IMR-90 (cell line): ENCODE data around the gene NR4A1. TPM values are rescaled to one million over a fixed set of nuclear protein-coding genes. Genes with fewer than 3 reads are reported as not detected.

Experiments used
- ATAC-seq: fragments of 200-7000 bp; cut with Tn5 transposase; 2 replicates; pipeline ENCODE4 v1.9.1; 2020; ENCODE audit warnings: low read depth, mild to moderate bottlenecking, moderate library complexity
- BruUV-seq: library from RNA; stranded (reverse); fragments of 400-500 nt; replicated peaks from 2 replicates; lab custom pipeline; 2021; lab: Mats Ljungman, UMichigan
- CTCF ChIA-PET: fragments of 300-600 bp; formaldehyde crosslinking; extraction: SDS; loops from one replicate; lab custom pipeline; 2021; ENCODE audit warnings: antibody characterized with exemption; lab: Yijun Ruan, JAX
- POLR2A ChIA-PET: fragments of 300-600 bp; sonication (Branson Sonifier 250); formaldehyde crosslinking; loops from one replicate; lab custom pipeline; 2022; ENCODE audit warnings: antibody characterized with exemption; ENCODE audit not compliant: unreplicated experiment; lab: Charles Lee
- DNase-seq: peaks from one replicate; pipeline ENCODE4 v3.0.0; 2013
- H2AFZ ChIP-seq: replicated peaks from 2 replicates; pipeline ENCODE3; 2013; ENCODE audit warnings: low read length, mild to moderate bottlenecking; ENCODE audit not compliant: poor library complexity
- H2AK5ac ChIP-seq: 2 replicates; pipeline ENCODE4 v1.6.1; 2013; ENCODE audit warnings: low read depth, low read length, inconsistent platforms
- H2AK9ac ChIP-seq: replicated peaks from 2 replicates; pipeline ENCODE3; 2013; ENCODE audit warnings: mild to moderate bottlenecking, low read depth, low read length, moderate library complexity; ENCODE audit not compliant: poor library complexity
- H2BK120ac ChIP-seq: 2 replicates; pipeline ENCODE4 v1.6.1; 2013; ENCODE audit warnings: low read depth, low read length, inconsistent platforms
- H2BK15ac ChIP-seq: 3 replicates; pipeline ENCODE4 v1.6.1; 2013; ENCODE audit warnings: low read depth, low read length, inconsistent platforms
- H2BK20ac ChIP-seq: 2 replicates; pipeline ENCODE4 v1.6.1; 2013; ENCODE audit warnings: low read depth, mild to moderate bottlenecking, inconsistent platforms, low read length, moderate library complexity
- H2BK5ac ChIP-seq: 2 replicates; pipeline ENCODE4 v1.6.1; 2013; ENCODE audit warnings: mild to moderate bottlenecking, low read depth, low read length, inconsistent platforms; ENCODE audit not compliant: poor library complexity, severe bottlenecking
- H3K14ac ChIP-seq: replicated peaks from 2 replicates; pipeline ENCODE4 v1.6.1; 2013; ENCODE audit warnings: low read depth, low read length, inconsistent platforms
- H3K18ac ChIP-seq: 2 replicates; pipeline ENCODE4 v1.6.1; 2013; ENCODE audit warnings: low read depth, low read length, control low read depth
- H3K23ac ChIP-seq: 2 replicates; pipeline ENCODE4 v1.6.1; 2013; ENCODE audit warnings: low read depth, low read length, inconsistent platforms
- H3K27ac ChIP-seq: 2 replicates; pipeline ENCODE4 v1.5.1; 2013; ENCODE audit warnings: mild to moderate bottlenecking, control low read depth, low read length; ENCODE audit not compliant: insufficient read depth
- H3K27me3 ChIP-seq: 2 replicates; pipeline ENCODE4 v1.6.1; 2013; ENCODE audit warnings: low read length; ENCODE audit not compliant: control insufficient read depth, insufficient read depth
- H3K36me3 ChIP-seq: 2 replicates; pipeline ENCODE4 v1.6.1; 2013; ENCODE audit warnings: low read length, mixed read lengths; ENCODE audit not compliant: control insufficient read depth, insufficient read depth
- H3K4ac ChIP-seq: 2 replicates; pipeline ENCODE4 v1.6.1; 2013; ENCODE audit warnings: low read depth, low read length, inconsistent platforms
- H3K4me1 ChIP-seq: 2 replicates; pipeline ENCODE4 v1.6.1; 2013; ENCODE audit warnings: low read length, mixed read lengths; ENCODE audit not compliant: control insufficient read depth, insufficient read depth
- H3K4me2 ChIP-seq: 2 replicates; pipeline ENCODE4 v1.6.1; 2013; ENCODE audit warnings: low read depth, mild to moderate bottlenecking, control low read depth, low read length, moderate library complexity
- H3K4me3 ChIP-seq: 2 replicates; pipeline ENCODE4 v1.5.1; 2013; ENCODE audit warnings: low read depth, mild to moderate bottlenecking, control low read depth, low read length, moderate library complexity; ENCODE audit not compliant: insufficient read depth
- H3K56ac ChIP-seq: 2 replicates; pipeline ENCODE4 v1.6.1; 2013; ENCODE audit warnings: low read length, inconsistent platforms; ENCODE audit not compliant: insufficient read depth; ENCODE audit errors: extremely low read depth
- H3K79me1 ChIP-seq, 2 experiments: 2 replicates each; pipeline ENCODE4 v1.6.1; 2013; ENCODE audit warnings: low read length in 2 of 2, inconsistent platforms in 1 of 2, low read depth in 1 of 2
- H3K9ac ChIP-seq: 2 replicates; pipeline ENCODE4 v1.6.1; 2013; ENCODE audit warnings: low read depth, low read length, control low read depth
- H3K9me1 ChIP-seq: 2 replicates; pipeline ENCODE4 v1.6.1; 2013; ENCODE audit warnings: low read length, inconsistent platforms; ENCODE audit not compliant: insufficient read depth
- H3K9me3 ChIP-seq: 2 replicates; pipeline ENCODE4 v1.6.1; 2013; ENCODE audit warnings: low read length; ENCODE audit not compliant: control insufficient read depth, insufficient read depth
- H4K20me1 ChIP-seq: 2 replicates; pipeline ENCODE4 v1.6.1; 2013; ENCODE audit warnings: low read length, inconsistent platforms; ENCODE audit not compliant: insufficient read depth
- H4K5ac ChIP-seq: 2 replicates; pipeline ENCODE4 v1.6.1; 2013; ENCODE audit warnings: mild to moderate bottlenecking, low read depth, low read length, control low read depth
- H4K8ac ChIP-seq, 2 experiments: 2 replicates each; pipeline ENCODE4 v1.6.1; 2013; ENCODE audit warnings: low read depth in 2 of 2, low read length in 2 of 2, control low read depth in 1 of 2, inconsistent platforms in 1 of 2
- H4K91ac ChIP-seq: 2 replicates; pipeline ENCODE4 v1.6.1; 2013; ENCODE audit warnings: low read depth, low read length, inconsistent platforms; ENCODE audit not compliant: insufficient read depth
- BHLHE40 ChIP-seq: fragments of 150-350 bp; IDR thresholded peaks from 2 replicates; pipeline ENCODE4 v1.6.1; 2016; ENCODE audit warnings: mild to moderate bottlenecking, low read depth, low read length
- MAFK ChIP-seq: IDR thresholded peaks from 2 replicates; pipeline ENCODE4 v1.6.1; 2012; ENCODE audit warnings: low read depth, low read length, improper control_type of control experiment
- NFE2L2 ChIP-seq: fragments of 150-350 bp; IDR thresholded peaks from 2 replicates; pipeline ENCODE4 v1.6.1; 2016; ENCODE audit warnings: low read depth, mild to moderate bottlenecking, low read length
- POLR2A ChIP-seq: IDR thresholded peaks from 2 replicates; pipeline ENCODE4 v1.6.1; 2012; ENCODE audit warnings: mild to moderate bottlenecking, low read depth, low read length
- RAD21 ChIP-seq: IDR thresholded peaks from 2 replicates; pipeline ENCODE4 v1.6.1; 2012; ENCODE audit warnings: low read length, improper control_type of control experiment
- RCOR1 ChIP-seq: IDR thresholded peaks from 2 replicates; pipeline ENCODE4 v1.6.1; 2012; ENCODE audit warnings: mild to moderate bottlenecking, low read length, improper control_type of control experiment; ENCODE audit not compliant: insufficient replicate concordance
- RFX5 ChIP-seq: IDR thresholded peaks from 2 replicates; pipeline ENCODE4 v1.8.0; 2012; ENCODE audit warnings: low read depth, mild to moderate bottlenecking, low read length, moderate library complexity
- SMC3 ChIP-seq: fragments of 150-350 bp; IDR thresholded peaks from 2 replicates; pipeline ENCODE4 v1.6.1; 2016; ENCODE audit warnings: low read depth, mild to moderate bottlenecking, antibody characterized with exemption, low read length, moderate library complexity
- WGBS, 2 experiments: methylation state at CpG; one replicate each; pipeline versions ENCODE4 v1.1.5 to v1.1.7; 2013; ENCODE audit warnings: missing lambda C conversion rate in 2 of 2; ENCODE audit not compliant: insufficient read length in 1 of 2; ENCODE audit errors: extremely low coverage in 2 of 2; 5-methylcytosine and 5-hydroxymethylcytosine counted together
- dilution Hi-C: fragments of 300-500 bp; cut with HindIII; formaldehyde crosslinking; loops from one replicate; pipeline ENCODE4 v1.14.3; 2018; ENCODE audit warnings: low sequenced_read_pairs; ENCODE audit not compliant: unreplicated experiment
- in situ Hi-C: fragments of 300-500 bp; cut with MboI; formaldehyde crosslinking; loops from 3 replicates; pipeline ENCODE4 v1.14.3; 2019; ENCODE audit warnings: low sequenced_read_pairs, inconsistent platforms, mixed read lengths
- intact Hi-C: fragments of 100-400 bp; cut with micrococcal nuclease; formaldehyde crosslinking; loops from 2 replicates; pipeline ENCODE4 v1.10.0; 2022
- polyA plus RNA-seq, 3 experiments: library from polyadenylated mRNA; depleted of rRNA; stranded (reverse); fragments of >200 nt; gene quantifications; 2 replicates each; pipeline ENCODE4 v1.2.3, GENCODE V29; 2012; ENCODE audit warnings: low replicate concordance in 1 of 3
- total RNA-seq: library from RNA; depleted of rRNA; stranded (reverse); fragments of >200 nt; gene quantifications from 2 replicates; pipeline ENCODE4 v1.2.3, GENCODE V29; 2012
- TF ChIP-seq, protein P1 (sequence below): fragments of 150-350 bp; IDR thresholded peaks from 2 replicates; pipeline ENCODE4 v1.6.1; 2017; ENCODE audit warnings: mild to moderate bottlenecking, antibody characterized with exemption, low read length, low read depth
- TF ChIP-seq, protein P2 (sequence below): fragments of 150-350 bp; IDR thresholded peaks from 2 replicates; pipeline ENCODE4 v1.6.1; 2016; ENCODE audit warnings: low read depth, mild to moderate bottlenecking, low read length, moderate library complexity, borderline replicate concordance
- TF ChIP-seq, protein P3 (sequence below): conservative IDR thresholded peaks from 2 replicates; pipeline ENCODE4 v1.5.1; 2012; ENCODE audit warnings: mild to moderate bottlenecking, low read depth, low read length, improper control_type of control experiment

Gene NR4A1
- total and polyA plus RNA-seq, 2 of the 4 experiments (the other 2 are of a cell fraction): 6.6 to 34.1 TPM

DNA sequence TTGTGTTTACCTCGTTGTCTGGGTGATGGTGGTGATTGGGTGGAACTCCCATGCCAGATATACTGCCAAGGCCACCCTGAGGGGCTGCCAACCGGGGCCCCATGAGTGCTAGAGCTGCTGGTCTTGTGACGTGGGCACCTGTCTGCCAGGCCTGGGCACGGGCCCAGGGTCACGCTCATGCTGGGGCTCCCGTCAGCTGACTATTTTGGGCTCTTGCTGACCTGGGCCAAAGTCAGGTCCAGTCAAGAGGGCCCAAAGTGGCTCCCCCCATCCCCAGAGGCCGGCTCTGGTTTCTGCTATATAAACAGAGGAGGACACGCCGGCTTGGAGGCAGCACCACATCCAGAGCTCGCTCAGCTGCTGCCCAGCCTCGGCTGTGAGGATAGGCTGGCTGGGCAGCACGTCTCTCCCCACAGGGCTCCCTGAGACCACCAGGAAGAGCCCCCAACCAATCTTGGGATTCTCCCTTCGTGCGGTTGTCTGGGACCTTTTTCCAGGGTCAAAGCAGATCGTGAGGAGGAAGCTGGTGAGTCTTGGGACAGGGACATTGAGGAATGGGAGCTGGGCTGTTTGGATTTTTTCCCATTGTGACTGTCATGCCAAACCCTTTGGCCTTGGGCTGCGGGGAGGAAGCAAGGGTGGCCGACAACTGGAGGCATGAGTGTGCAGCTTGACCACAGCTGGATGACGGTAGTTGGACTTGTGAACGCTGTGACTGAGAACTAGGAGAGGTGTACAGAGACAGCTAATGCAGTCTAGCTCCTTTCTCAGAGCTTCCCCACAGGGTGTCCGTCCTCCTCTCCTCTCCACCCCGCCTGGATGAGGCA lies 7.6 kb upstream of the NR4A1 start:
- no peak overlapping the region for H2AFZ ChIP-seq
- dilution Hi-C loops (no loop called here), intact Hi-C loops (no loop called here), in situ Hi-C loops (no loop called here)
- H3K27ac ChIP-seq: no peak overlapping the region
- H3K9me3 ChIP-seq: no peaks in the 10 kb centered on the region
- peaks cover 13 to 76% of the 10 kb centered on the region in 2 experiments; a peak in 3 of 4 replicates for H3K79me1 ChIP-seq
- no peak overlapping the region for H2BK15ac ChIP-seq
- ChIA-PET POLR2A (no interaction called here), CTCF (no interaction called here)
- DNase-seq (no peak), ATAC-seq (no peak)
- H3K4me1 ChIP-seq: no peaks in the 10 kb centered on the region
- no peak overlapping the region for H3K9ac ChIP-seq
- TF ChIP-seq POLR2A (no peak), MAFK (no peak), RFX5 (no peak), SMC3 (no peak), BHLHE40 (no peak), RAD21 (no peak), NFE2L2 (no peak), RCOR1 (no peak)
- TF ChIP-seq, protein P1, sequence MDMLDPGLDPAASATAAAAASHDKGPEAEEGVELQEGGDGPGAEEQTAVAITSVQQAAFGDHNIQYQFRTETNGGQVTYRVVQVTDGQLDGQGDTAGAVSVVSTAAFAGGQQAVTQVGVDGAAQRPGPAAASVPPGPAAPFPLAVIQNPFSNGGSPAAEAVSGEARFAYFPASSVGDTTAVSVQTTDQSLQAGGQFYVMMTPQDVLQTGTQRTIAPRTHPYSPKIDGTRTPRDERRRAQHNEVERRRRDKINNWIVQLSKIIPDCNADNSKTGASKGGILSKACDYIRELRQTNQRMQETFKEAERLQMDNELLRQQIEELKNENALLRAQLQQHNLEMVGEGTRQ: no peak
- TF ChIP-seq, protein P2, sequence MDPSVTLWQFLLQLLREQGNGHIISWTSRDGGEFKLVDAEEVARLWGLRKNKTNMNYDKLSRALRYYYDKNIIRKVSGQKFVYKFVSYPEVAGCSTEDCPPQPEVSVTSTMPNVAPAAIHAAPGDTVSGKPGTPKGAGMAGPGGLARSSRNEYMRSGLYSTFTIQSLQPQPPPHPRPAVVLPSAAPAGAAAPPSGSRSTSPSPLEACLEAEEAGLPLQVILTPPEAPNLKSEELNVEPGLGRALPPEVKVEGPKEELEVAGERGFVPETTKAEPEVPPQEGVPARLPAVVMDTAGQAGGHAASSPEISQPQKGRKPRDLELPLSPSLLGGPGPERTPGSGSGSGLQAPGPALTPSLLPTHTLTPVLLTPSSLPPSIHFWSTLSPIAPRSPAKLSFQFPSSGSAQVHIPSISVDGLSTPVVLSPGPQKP: no peak
- TF ChIP-seq, protein P3, sequence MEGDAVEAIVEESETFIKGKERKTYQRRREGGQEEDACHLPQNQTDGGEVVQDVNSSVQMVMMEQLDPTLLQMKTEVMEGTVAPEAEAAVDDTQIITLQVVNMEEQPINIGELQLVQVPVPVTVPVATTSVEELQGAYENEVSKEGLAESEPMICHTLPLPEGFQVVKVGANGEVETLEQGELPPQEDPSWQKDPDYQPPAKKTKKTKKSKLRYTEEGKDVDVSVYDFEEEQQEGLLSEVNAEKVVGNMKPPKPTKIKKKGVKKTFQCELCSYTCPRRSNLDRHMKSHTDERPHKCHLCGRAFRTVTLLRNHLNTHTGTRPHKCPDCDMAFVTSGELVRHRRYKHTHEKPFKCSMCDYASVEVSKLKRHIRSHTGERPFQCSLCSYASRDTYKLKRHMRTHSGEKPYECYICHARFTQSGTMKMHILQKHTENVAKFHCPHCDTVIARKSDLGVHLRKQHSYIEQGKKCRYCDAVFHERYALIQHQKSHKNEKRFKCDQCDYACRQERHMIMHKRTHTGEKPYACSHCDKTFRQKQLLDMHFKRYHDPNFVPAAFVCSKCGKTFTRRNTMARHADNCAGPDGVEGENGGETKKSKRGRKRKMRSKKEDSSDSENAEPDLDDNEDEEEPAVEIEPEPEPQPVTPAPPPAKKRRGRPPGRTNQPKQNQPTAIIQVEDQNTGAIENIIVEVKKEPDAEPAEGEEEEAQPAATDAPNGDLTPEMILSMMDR: no peak
- no peak overlapping the region for H3K4ac ChIP-seq
- no peak overlapping the region for H3K18ac ChIP-seq
- no peak overlapping the region for H2AK5ac ChIP-seq
- H3K56ac ChIP-seq: no peak overlapping the region
- H3K4me3 ChIP-seq: no peak overlapping the region
- H2BK5ac ChIP-seq: no peak overlapping the region
- no TSS peak for BruUV-seq
- H4K20me1 ChIP-seq: peaks cover 33% of the 10 kb centered on the region
- H3K27me3 ChIP-seq: no peaks in the 10 kb centered on the region
- H4K5ac ChIP-seq: no peak overlapping the region
- H3K4me2 ChIP-seq: no peak overlapping the region
- H3K14ac ChIP-seq: no peak overlapping the region
- H2AK9ac ChIP-seq: no peak overlapping the region
- no peak overlapping the region for H2BK120ac ChIP-seq
- no peak overlapping the region for H3K23ac ChIP-seq
- 75% methylated on average over 7 of the region's 21 CpGs; no CpG with 5 or more reads in 1 of the 2 experiments for WGBS, 2 experiments
- no peak overlapping the region for H4K8ac ChIP-seq
- H4K91ac ChIP-seq: no peak overlapping the region
- H3K9me1 ChIP-seq: peaks cover 24% of the 10 kb centered on the region
- peaks cover 3% of the 10 kb centered on the region; the same call in 1 of the 2 replicates for H3K36me3 ChIP-seq
- no peak overlapping the region for H2BK20ac ChIP-seq
